Stimulated activated CD4-positive, alpha-beta T cell treated with anti-CD3 and anti-CD28 coated beads, Interleukin-4, amount 100 ng/mL, for 1 hour (primary cell): Measurements from ENCODE around the gene FDXACB1.
"Not testable (repeated sequence)": the region's sequence is repeated elsewhere in the genome, so short reads cannot be mapped to it uniquely, and the experiment has no call there.

Experiments used
- DNase-seq: peaks from one replicate; pipeline ENCODE4 v3.0.0-alpha.2; 2020

FDXACB1 gene

GRCh38 chr11:111909378-111909777 is 30.4 kb upstream of the FDXACB1 start:
- DNase-seq = no peak

GRCh38 chr11:111908639-111909305 is 29.8 kb upstream of the FDXACB1 start:
- DNase-seq = no peak

- no peak for DNase-seq
Measured at GRCh38 chr11:111906680-111907079, 27.7 kb upstream of the FDXACB1 start.

GRCh38 chr11:111905411-111905810 is 26.4 kb upstream of the FDXACB1 start:
- no peak for DNase-seq

- no peak for DNase-seq
Measured at GRCh38 chr11:111886844-111887243, 7.9 kb upstream of the FDXACB1 start.

GRCh38 chr11:111886032-111886431 is 7.1 kb upstream of the FDXACB1 start:
- no peak for DNase-seq

GRCh38 chr11:111885053-111885452 is 6.1 kb upstream of the FDXACB1 start:
- not testable (repeated sequence) for DNase-seq

GRCh38 chr11:111882202-111882601 is 3.2 kb upstream of the FDXACB1 start:
- no peak for DNase-seq

- DNase-seq = no peak
Measured at GRCh38 chr11:111879637-111879960, 634 bp upstream of the FDXACB1 start.

- DNase-seq = no peak
Measured at GRCh38 chr11:111878385-111878848, 548 bp downstream of the FDXACB1 start.

- no peak for DNase-seq
Measured at GRCh38 chr11:111871693-111872161, 7.2 kb downstream of the FDXACB1 start.

- peak; percentile 94 for DNase-seq
Measured at GRCh38 chr11:111870886-111871692, 7.9 kb downstream of the FDXACB1 start, which contains the start of gene ALG9. Gene ALG9 (minus strand): TSS chr11:111871581. CDS start chr11:111871482, 99 bp downstream.

- DNase-seq = no peak
Measured at GRCh38 chr11:111870522-111870885, 8.5 kb downstream of the FDXACB1 start.

GRCh38 chr11:111870113-111870512 is 8.9 kb downstream of the FDXACB1 start:
- no peak for DNase-seq

GRCh38 chr11:111860257-111860656 is 18.7 kb downstream of the FDXACB1 start:
- DNase-seq = no peak

GRCh38 chr11:111855506-111855905 is 23.5 kb downstream of the FDXACB1 start:
- DNase-seq = no peak

GRCh38 chr11:111852103-111852502 is 26.9 kb downstream of the FDXACB1 start:
- DNase-seq = no peak

- DNase-seq = no peak
Measured at GRCh38 chr11:111851636-111852035, 27.3 kb downstream of the FDXACB1 start.

GRCh38 chr11:111851067-111851466 is 27.9 kb downstream of the FDXACB1 start:
- DNase-seq = no peak

GRCh38 chr11:111849631-111850030 is 29.3 kb downstream of the FDXACB1 start:
- DNase-seq = no peak

- DNase-seq = no peak
Measured at GRCh38 chr11:111846636-111847035, 32.3 kb downstream of the FDXACB1 start.

GRCh38 chr11:111846063-111846462 is 32.9 kb downstream of the FDXACB1 start:
- no peak for DNase-seq

- DNase-seq = no peak
Measured at GRCh38 chr11:111845276-111846028, 33.5 kb downstream of the FDXACB1 start.
